HepG2 (cell line): ENCODE results near the gene VPS13D. TPM values are rescaled to one million over a fixed set of nuclear protein-coding genes. Genes with fewer than 3 reads are reported as not detected.

Experiments
- ATAC-seq: fragments of 200-7000 bp; cut with Tn5 transposase; 3 replicates; pipeline ENCODE4 v1.9.1; 2020; ENCODE audit warnings: mild to moderate bottlenecking, moderate library complexity
- BruUV-seq: library from RNA; stranded (reverse); fragments of 400-500 nt; replicated peaks from 2 replicates; lab custom pipeline; 2021; lab: Mats Ljungman, UMichigan
- CTCF ChIA-PET: fragments of 300-600 bp; formaldehyde crosslinking; extraction: SDS; loops from one replicate; lab custom pipeline; 2021; ENCODE audit warnings: low total read pairs, inconsistent platforms, low intra/inter-chr PET ratio; lab: Yijun Ruan, JAX
- POLR2A ChIA-PET: fragments of 350-600 bp; sonication (Branson Sonifier 250); formaldehyde crosslinking; loops from one replicate; lab custom pipeline; 2020; ENCODE audit warnings: antibody characterized with exemption, inconsistent platforms; lab: Yijun Ruan, JAX
- DNase-seq: peaks from one replicate; pipeline ENCODE4 v3.0.0-alpha.2; 2015; ENCODE audit warnings: low spot score
- FAIRE-seq: peaks from 3 replicates; lab custom pipeline; 2011; peaks lifted over from hg19 to GRCh38; lab: Jason Lieb, UNC
- H2AFZ ChIP-seq: one replicate; pipeline ENCODE4 v1.6.1; 2011; ENCODE audit warnings: low read length, inconsistent platforms
- H3K27ac ChIP-seq: fragments of 300-600 bp; 3 replicates; pipeline ENCODE4 v1.8.0; 2011; ENCODE audit warnings: mixed run types, mild to moderate bottlenecking, mixed read lengths, low read length, inconsistent platforms; ENCODE audit not compliant: insufficient read depth; ENCODE audit errors: extremely low read length
- H3K27me3 ChIP-seq, 2 experiments: fragments of 200-600 bp in 1 of 2; 2 replicates in 1 of 2; 3 replicates in 1 of 2; pipeline versions ENCODE4 v1.6.0 to v1.8.0; 2011; ENCODE audit warnings: low read length in 2 of 2, mild to moderate bottlenecking in 2 of 2, moderate library complexity in 2 of 2, inconsistent platforms in 1 of 2; ENCODE audit not compliant: insufficient read depth in 2 of 2, control insufficient read depth in 1 of 2
- H3K36me3 ChIP-seq, 2 experiments: fragments of 200-600 bp in 1 of 2; replicated peaks in 1 of 2; 2 replicates in 1 of 2; 3 replicates in 1 of 2; pipeline versions ENCODE4 v1.5.1 to v1.8.0; 2011; ENCODE audit warnings: low read length in 2 of 2, inconsistent platforms in 1 of 2; ENCODE audit not compliant: insufficient read depth in 2 of 2, control insufficient read depth in 1 of 2
- H3K4me1 ChIP-seq: 2 replicates; pipeline ENCODE4 v1.5.1; 2012; ENCODE audit warnings: low read length, inconsistent platforms; ENCODE audit not compliant: insufficient read depth
- H3K4me2 ChIP-seq: 2 replicates; pipeline ENCODE4 v1.6.0; 2011; ENCODE audit warnings: low read depth, low read length, inconsistent platforms
- H3K4me3 ChIP-seq, 3 experiments: fragments of 200-600 bp in 1 of 3; sonication (generic), shearing (Covaris generic) in 1 of 3; replicated peaks in 1 of 3; 2 replicates each; pipeline ENCODE4 v1.5.1; 2011 to 2016; ENCODE audit warnings: low read length in 3 of 3, inconsistent platforms in 2 of 3, low read depth in 2 of 3, mild to moderate bottlenecking in 2 of 3, control low read depth in 1 of 3, mixed read lengths in 1 of 3; ENCODE audit not compliant: insufficient read depth in 1 of 3
- H3K79me2 ChIP-seq: one replicate; pipeline ENCODE4 v1.6.1; 2011; ENCODE audit warnings: low read length, inconsistent platforms; ENCODE audit not compliant: insufficient read depth
- H3K9ac ChIP-seq: 2 replicates; pipeline ENCODE4 v1.6.0; 2011; ENCODE audit warnings: mild to moderate bottlenecking, low read depth, low read length, inconsistent platforms; ENCODE audit not compliant: insufficient read depth
- H3K9me3 ChIP-seq: 2 replicates; pipeline ENCODE4 v1.5.1; 2012; ENCODE audit warnings: mild to moderate bottlenecking, low read length
- H4K20me1 ChIP-seq: 2 replicates; pipeline ENCODE4 v1.6.0; 2011; ENCODE audit warnings: inconsistent platforms, mild to moderate bottlenecking, low read length, moderate library complexity; ENCODE audit not compliant: insufficient read depth
- CEBPZ ChIP-seq: IDR thresholded peaks from 2 replicates; pipeline ENCODE4 v1.6.1; 2012; ENCODE audit warnings: low read length, improper control_type of control experiment
- CREM ChIP-seq, 2 experiments: sonication (generic) in 1 of 2; formaldehyde crosslinking in 1 of 2; IDR thresholded peaks; 2 replicates each; pipeline versions ENCODE4 v1.4.0 to v1.6.1; 2016 to 2020; ENCODE audit warnings: antibody characterized with exemption in 1 of 2, mild to moderate bottlenecking in 1 of 2, missing genetic modification reagents in 1 of 2
- HNF4G ChIP-seq, 2 experiments: sonication (generic) in 1 of 2; formaldehyde crosslinking in 1 of 2; IDR thresholded peaks; 2 replicates each; pipeline versions ENCODE4 v1.4.0 to v1.6.1; 2011 to 2020; ENCODE audit warnings: borderline replicate concordance in 2 of 2, low read depth in 2 of 2, mild to moderate bottlenecking in 2 of 2, low read length in 1 of 2, missing genetic modification reagents in 1 of 2, moderate library complexity in 1 of 2
- IRF1 ChIP-seq: sonication (generic); formaldehyde crosslinking; IDR thresholded peaks from 2 replicates; pipeline ENCODE4 v1.4.0; 2020; ENCODE audit warnings: low read depth, mild to moderate bottlenecking, missing genetic modification reagents
- MEF2D ChIP-seq: sonication (generic); formaldehyde crosslinking; IDR thresholded peaks from 2 replicates; pipeline ENCODE4 v1.5.1; 2020; ENCODE audit warnings: mild to moderate bottlenecking, missing genetic modification reagents
- NR2F2 ChIP-seq: IDR thresholded peaks from 2 replicates; pipeline ENCODE4 v1.6.1; 2012; ENCODE audit warnings: low read depth, inconsistent platforms, borderline replicate concordance
- RARA ChIP-seq: IDR thresholded peaks from 2 replicates; pipeline ENCODE4 v1.6.1; 2016; ENCODE audit warnings: missing genetic modification reagents, missing compliant biosample characterization
- RARG ChIP-seq: sonication (generic); formaldehyde crosslinking; IDR thresholded peaks from 2 replicates; pipeline ENCODE4 v1.4.0; 2020; ENCODE audit warnings: low read depth, mild to moderate bottlenecking, missing genetic modification reagents
- RELA ChIP-seq: sonication (generic); formaldehyde crosslinking; IDR thresholded peaks from 2 replicates; pipeline ENCODE4 v1.4.0; 2020; ENCODE audit warnings: missing genetic modification reagents
- SOX13 ChIP-seq, 3 experiments: fragments of 450-650 bp in 1 of 3; sonication (generic) in 1 of 3; formaldehyde crosslinking in 1 of 3; IDR thresholded peaks in 2 of 3; conservative IDR thresholded peaks in 1 of 3; 2 replicates each; pipeline versions ENCODE4 v1.5.0 to v1.6.1; 2016 to 2020; ENCODE audit warnings: antibody characterized with exemption in 1 of 3, mild to moderate bottlenecking in 1 of 3, missing compliant biosample characterization in 1 of 3, missing genetic modification reagents in 1 of 3, moderate library complexity in 1 of 3
- TSC22D2 ChIP-seq: sonication (generic); formaldehyde crosslinking; IDR thresholded peaks from 2 replicates; pipeline ENCODE4 v1.5.1; 2020; ENCODE audit warnings: missing genetic modification reagents, mild to moderate bottlenecking, borderline replicate concordance
- ZBTB38 ChIP-seq: sonication (generic); formaldehyde crosslinking; IDR thresholded peaks from 2 replicates; pipeline ENCODE4 v1.5.1; 2020; ENCODE audit warnings: mild to moderate bottlenecking, missing genetic modification reagents
- ZNF569 ChIP-seq: sonication (generic); formaldehyde crosslinking; IDR thresholded peaks from 2 replicates; pipeline ENCODE4 v1.5.0; 2020; ENCODE audit warnings: mild to moderate bottlenecking, missing genetic modification reagents, moderate library complexity, borderline replicate concordance
- ZSCAN12 ChIP-seq: sonication (generic); formaldehyde crosslinking; IDR thresholded peaks from 2 replicates; pipeline ENCODE4 v1.9.0; 2021; ENCODE audit warnings: mild to moderate bottlenecking, missing genetic modification reagents
- ZSCAN5A ChIP-seq: sonication (generic); formaldehyde crosslinking; IDR thresholded peaks from 2 replicates; pipeline ENCODE4 v1.8.0; 2022; ENCODE audit warnings: mild to moderate bottlenecking, missing genetic modification reagents, borderline replicate concordance
- WGBS: methylation state at CpG from one replicate; pipeline ENCODE4 v1.1.6; 2017; ENCODE audit warnings: low lambda C conversion rate; 5-methylcytosine and 5-hydroxymethylcytosine counted together
- in situ Hi-C: cut with HindIII; loops from 2 replicates; pipeline ENCODE4 v1.10.0; 2017; ENCODE audit warnings: low pct_unique_long_range_greater_than_20kb; ENCODE audit not compliant: extremely low pct_ligation_motif_present
- intact Hi-C: fragments of 100-400 bp; cut with micrococcal nuclease; formaldehyde crosslinking; loops from one replicate; pipeline ENCODE4 v1.10.0; 2022; ENCODE audit not compliant: unreplicated experiment
- polyA plus RNA-seq, 8 experiments: library from polyadenylated mRNA; depleted of rRNA in 3 of 8; stranded (reverse) in 7 of 8; unstranded in 1 of 8; fragments of >200 nt; fragmentation: Illumina TruSeq in 4 of 8; extraction: Trizol in 4 of 8; gene quantifications; 2 replicates each; pipeline versions ENCODE4 v1.2.1 to v1.2.3, GENCODE V29; 2011 to 2016; ENCODE audit warnings: low read depth in 4 of 8, missing spikeins in 1 of 8, mixed read lengths in 1 of 8; ENCODE audit not compliant: insufficient read depth in 1 of 8
- total RNA-seq, 5 experiments: library from RNA; depleted of rRNA; stranded (reverse); fragments of >200 nt; fragmentation: Illumina TruSeq; extraction: Trizol; gene quantifications; 2 replicates each; pipeline ENCODE4 v1.2.3, GENCODE V29; 2016; ENCODE audit warnings: low read depth in 1 of 5

The VPS13D gene
- total and polyA plus RNA-seq, 2 of the 13 experiments (the other 11 are each of a cell fraction or from before 2014, with no cell fraction given) = 8.6 to 13.9 TPM

- H3K4me2 ChIP-seq = no peak overlapping the region
- ATAC-seq (peak; percentile 43; the same call in 1 of the 3 replicates), FAIRE-seq (peak; percentile 48), DNase-seq (peak; percentile 54)
- BruUV-seq = no TSS peak
- no peaks in the 10 kb centered on the region for H3K79me2 ChIP-seq
- H3K36me3 ChIP-seq = no peaks in the 10 kb centered on the region
- H3K9ac ChIP-seq = no peak overlapping the region
- no peaks in the 10 kb centered on the region for H3K27me3 ChIP-seq
- no peaks in the 10 kb centered on the region for H3K9me3 ChIP-seq
- 75% methylated on average over 11 of the region's 12 CpGs for WGBS
- CTCF ChIA-PET = no interaction called here
- H4K20me1 ChIP-seq = no peaks in the 10 kb centered on the region
- POLR2A ChIA-PET = interaction anchor here (0.7 kb wide), 1 partner anchor 36 kb away, joined by 3 read pairs; no protein-coding TSS in a partner anchor
- H3K27ac ChIP-seq = no peak overlapping the region
- H2AFZ ChIP-seq = no peak overlapping the region
- in situ Hi-C loops = no loop called here
- peaks cover 51% of the 10 kb centered on the region for H3K4me1 ChIP-seq
- H3K4me3 ChIP-seq = no peak overlapping the region
- intact Hi-C loops = no loop called here
- no peak for TF ChIP-seq ZSCAN5A
- TF ChIP-seq RARG = no peak
- TF ChIP-seq ZSCAN12 (CRISPR knock-in tag) = no peak
- TF ChIP-seq TSC22D2 (CRISPR knock-in tag) = no peak
- TF ChIP-seq RARA (CRISPR knock-in tag) = 0 out of 2 replicates have a peak, but pooled peaks have one; percentile 15
- TF ChIP-seq ZNF569 = no peak
- TF ChIP-seq CEBPZ = no peak
- TF ChIP-seq HNF4G (IDR thresholded peaks at IDR 0.05; ENCODE audit: borderline replicate concordance, low read depth, low read length) = no peak
- TF ChIP-seq HNF4G (CRISPR knock-in tag; IDR thresholded peaks at IDR 0.05; ENCODE audit: borderline replicate concordance, low read depth) = no peak
- TF ChIP-seq CREM (IDR thresholded peaks at IDR 0.05) = no peak
- no peak for TF ChIP-seq CREM (CRISPR knock-in tag; IDR thresholded peaks at IDR 0.05)
- no peak for TF ChIP-seq RELA
- 0 out of 2 replicates have a peak, but pooled peaks have one; percentile 14 for TF ChIP-seq ZBTB38
- TF ChIP-seq IRF1 (CRISPR knock-in tag) = no peak
- no peak for TF ChIP-seq SOX13 (IDR thresholded peaks at IDR 0.05)
- TF ChIP-seq SOX13 (CRISPR knock-in tag; conservative IDR thresholded peaks at IDR 0.05 in 1 of 2, IDR thresholded peaks at IDR 0.05 in 1 of 2) = peak in 1 of 2 experiments; percentile 41; a peak in 2 of 4 replicates
- no peak for TF ChIP-seq MEF2D (CRISPR knock-in tag)
- peak; percentile 20; the same call in 1 of the 2 replicates for TF ChIP-seq NR2F2
These were observed 255.6 kb downstream of the VPS13D start for GRCh38 chr1:12485231-12486058.
